Muscle of leg (tissue), 11 donors: ENCODE measurements around the gene TMEM259. TPM values are rescaled to one million over a fixed set of nuclear protein-coding genes. Genes with fewer than 3 reads are reported as not detected.

Source experiments
- DNase-seq: peaks from one replicate; pipeline ENCODE4 v3.0.0; 2013
- H3K27ac ChIP-seq: one replicate; pipeline ENCODE4 v1.5.1; 2013; ENCODE audit warnings: mild to moderate bottlenecking, low read length, control low read depth
- H3K27me3 ChIP-seq: one replicate; pipeline ENCODE4 v1.6.1; 2013; ENCODE audit warnings: low read length; ENCODE audit not compliant: control insufficient read depth, insufficient read depth
- H3K36me3 ChIP-seq: one replicate; pipeline ENCODE4 v1.6.1; 2013; ENCODE audit warnings: low read length; ENCODE audit not compliant: control insufficient read depth, insufficient read depth
- H3K4me1 ChIP-seq: one replicate; pipeline ENCODE4 v1.6.1; 2013; ENCODE audit warnings: low read length; ENCODE audit not compliant: control insufficient read depth, insufficient read depth
- H3K4me3 ChIP-seq: one replicate; pipeline ENCODE4 v1.5.1; 2013; ENCODE audit warnings: low read length, control low read depth
- H3K9me3 ChIP-seq: replicated peaks from 2 replicates; pipeline ENCODE4 v1.6.1; 2013; ENCODE audit warnings: low read depth, low read length; ENCODE audit not compliant: control insufficient read depth
- WGBS: methylation state at CpG from one replicate; pipeline ENCODE4 v1.1.5; 2013; ENCODE audit warnings: missing lambda C conversion rate; ENCODE audit not compliant: insufficient coverage; 5-methylcytosine and 5-hydroxymethylcytosine counted together
- polyA plus RNA-seq, 8 donors: library from polyadenylated mRNA; unstranded; fragments of 120-200 nt; gene quantifications; one replicate each; pipeline versions ENCODE4 v1.2.1 to v1.2.3, GENCODE V29; 2013; ENCODE audit warnings: inconsistent platforms in 1 of 8, low replicate concordance in 1 of 8; ENCODE audit not compliant: insufficient read length in 8 of 8, insufficient read depth in 1 of 8
- total RNA-seq: library from RNA; stranded (reverse); fragments of 120-200 nt; gene quantifications from one replicate; pipeline ENCODE4 v1.2.4, GENCODE V29; 2013

Gene TMEM259
- total and polyA plus RNA-seq, 9 donors: 60.5 to 115 (median 83.1) TPM

GRCh38 chr19:961866-962620 lies 58.9 kb downstream of the TMEM259 start:
- Histone ChIP-seq H3K27ac (no peak overlapping the region), H3K9me3 (peaks cover 4% of the 10 kb centered on the region), H3K36me3 (peaks cover 23% of the 10 kb centered on the region), H3K27me3 (peaks cover 5% of the 10 kb centered on the region), H3K4me3 (no peak overlapping the region), H3K4me1 (peaks cover 7% of the 10 kb centered on the region)
- no peak for DNase-seq
- WGBS: 92% methylated on average over 8 of the region's 14 CpGs

DNA sequence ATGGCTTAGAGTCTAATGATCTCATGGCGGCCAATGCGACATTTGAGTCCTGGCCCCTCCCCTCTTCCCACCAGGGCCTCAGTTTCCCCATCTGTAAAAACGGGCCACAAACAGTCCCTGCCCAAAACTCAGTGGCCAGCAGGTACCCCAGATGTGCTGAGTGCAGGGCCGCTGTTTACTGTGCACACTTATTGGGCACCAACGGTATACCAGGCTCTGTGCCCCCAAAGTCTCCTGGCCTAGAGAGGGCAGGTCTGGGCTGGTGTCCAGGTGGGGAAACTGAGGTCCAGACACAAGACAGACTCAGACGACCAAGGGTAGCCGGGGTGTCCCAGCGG lies 60.4 kb downstream of the TMEM259 start:
- 64% methylated on average over 8 of the region's 8 CpGs for WGBS
- H3K27me3 ChIP-seq: peaks cover 19% of the 10 kb centered on the region
- H3K4me3 ChIP-seq: no peak overlapping the region
- DNase-seq: no peak
- H3K4me1 ChIP-seq: peaks cover 18% of the 10 kb centered on the region
- H3K27ac ChIP-seq: no peak overlapping the region
- H3K36me3 ChIP-seq: peaks cover 18% of the 10 kb centered on the region
- H3K9me3 ChIP-seq: no peaks in the 10 kb centered on the region

DNA sequence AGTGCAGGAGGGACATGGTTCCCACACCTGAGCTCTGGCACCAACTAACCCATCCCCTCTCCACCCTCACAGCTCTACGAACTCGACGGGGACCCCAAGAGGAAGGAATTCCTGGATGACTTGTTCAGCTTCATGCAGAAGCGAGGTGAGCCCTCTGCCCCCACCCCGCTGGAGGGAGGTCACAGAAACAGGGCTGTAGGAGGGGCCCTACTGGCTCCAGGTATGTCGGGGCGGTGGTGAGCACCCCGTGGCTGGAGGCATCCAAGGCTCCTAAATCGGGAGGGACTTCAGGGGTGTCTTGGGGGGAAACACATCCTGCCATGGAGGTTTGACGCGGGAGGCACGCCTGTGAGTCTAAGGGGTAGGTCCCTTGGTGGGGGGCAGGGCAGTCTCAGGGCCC lies 60.9 kb downstream of the TMEM259 start:
- no peak overlapping the region for H3K27ac ChIP-seq
- H3K27me3 ChIP-seq: peaks cover 25% of the 10 kb centered on the region
- WGBS: 82% methylated on average over 7 of the region's 12 CpGs
- no peaks in the 10 kb centered on the region for H3K9me3 ChIP-seq
- peaks cover 18% of the 10 kb centered on the region for H3K4me1 ChIP-seq
- H3K36me3 ChIP-seq: peaks cover 14% of the 10 kb centered on the region
- no peak for DNase-seq
- H3K4me3 ChIP-seq: no peak overlapping the region

Other genes starting within 250 kb of the TMEM259 start
- 50.6 TPM for gene PTBP1, start 223.7 kb downstream of the TMEM259 start, total RNA-seq
- gene PTBP1, start 223.7 kb downstream of the TMEM259 start, polyA plus RNA-seq: 100 to 1,000 TPM; 101 to 207 (median 152) TPM
- gene PLPPR3, start 199.2 kb downstream of the TMEM259 start, total RNA-seq: 0.35 TPM
- under 1 TPM; 0.13 to 0.90 (median 0.54) TPM for gene PLPPR3, start 199.2 kb downstream of the TMEM259 start, polyA plus RNA-seq
- 0.18 TPM for gene AZU1, start 193.3 kb downstream of the TMEM259 start, total RNA-seq
- 1 to 10 TPM; 1.2 to 6.5 (median 2.3) TPM for gene AZU1, start 193.3 kb downstream of the TMEM259 start, polyA plus RNA-seq
- gene PRTN3, start 180.1 kb downstream of the TMEM259 start, total RNA-seq: 0.44 TPM
- 10 to 100 TPM in 1 of 8 donors, 1 to 10 TPM in 7; 1.5 to 11.6 (median 3.9) TPM for gene PRTN3, start 180.1 kb downstream of the TMEM259 start, polyA plus RNA-seq
- gene ELANE, start 168.8 kb downstream of the TMEM259 start, total RNA-seq: 0.22 TPM
- 1 to 10 TPM in 2 of 8 donors, under 1 TPM in 6; 0.36 to 4.4 (median 0.67) TPM for gene ELANE, start 168.8 kb downstream of the TMEM259 start, polyA plus RNA-seq
- 8.7 TPM for gene CFD, start 161.5 kb downstream of the TMEM259 start, total RNA-seq
- 1 to 10 TPM; 1.1 to 3.2 (median 1.9) TPM for gene CFD, start 161.5 kb downstream of the TMEM259 start, polyA plus RNA-seq
- 11.6 TPM for gene MED16, start 127.9 kb downstream of the TMEM259 start, total RNA-seq
- 10 to 100 TPM; 31.9 to 48.1 (median 38.4) TPM for gene MED16, start 127.9 kb downstream of the TMEM259 start, polyA plus RNA-seq
- gene RNU6-9, start 127.6 kb downstream of the TMEM259 start, total RNA-seq: not detected
- gene RNU6-9, start 127.6 kb downstream of the TMEM259 start, polyA plus RNA-seq: not detected
- 13.1 TPM for gene R3HDM4, start 107.9 kb downstream of the TMEM259 start, total RNA-seq
- gene R3HDM4, start 107.9 kb downstream of the TMEM259 start, polyA plus RNA-seq: 10 to 100 TPM; 30.4 to 38.6 (median 34.7) TPM
- gene KISS1R, start 103.8 kb downstream of the TMEM259 start, total RNA-seq: not detected
- not detected for gene KISS1R, start 103.8 kb downstream of the TMEM259 start, polyA plus RNA-seq
- gene ARID3A, start 95.1 kb downstream of the TMEM259 start, total RNA-seq: 9.7 TPM
- 10 to 100 TPM in 7 of 8 donors, 1 to 10 TPM in 1; 9.4 to 19.1 (median 16.7) TPM for gene ARID3A, start 95.1 kb downstream of the TMEM259 start, polyA plus RNA-seq
- gene WDR18, start 36.8 kb downstream of the TMEM259 start, total RNA-seq: 24.6 TPM
- 10 to 100 TPM; 25.9 to 46.9 (median 32.8) TPM for gene WDR18, start 36.8 kb downstream of the TMEM259 start, polyA plus RNA-seq
- gene GRIN3B, start 20.7 kb downstream of the TMEM259 start, total RNA-seq: not detected
- under 1 TPM; 0.11 to 0.58 (median 0.30) TPM for gene GRIN3B, start 20.7 kb downstream of the TMEM259 start, polyA plus RNA-seq
- gene RNU6-2, start 399 bp upstream of the TMEM259 start, total RNA-seq: not detected
- gene RNU6-2, start 399 bp upstream of the TMEM259 start, polyA plus RNA-seq: not detected
- gene CNN2, start 5.5 kb upstream of the TMEM259 start, total RNA-seq: 31.3 TPM
- gene CNN2, start 5.5 kb upstream of the TMEM259 start, polyA plus RNA-seq: 10 to 100 TPM; 51.3 to 64.9 (median 54.3) TPM
- gene ABCA7, start 19.0 kb upstream of the TMEM259 start, total RNA-seq: 8.9 TPM
- gene ABCA7, start 19.0 kb upstream of the TMEM259 start, polyA plus RNA-seq: 10 to 100 TPM in 7 of 8 donors, 1 to 10 TPM in 1; 7.9 to 23.0 (median 15.6) TPM
- 5.0 TPM for gene ARHGAP45, start 46.0 kb upstream of the TMEM259 start, total RNA-seq
- gene ARHGAP45, start 46.0 kb upstream of the TMEM259 start, polyA plus RNA-seq: 10 to 100 TPM in 7 of 8 donors, 1 to 10 TPM in 1; 8.6 to 13.1 (median 11.2) TPM
- 69.6 TPM for gene POLR2E, start 74.3 kb upstream of the TMEM259 start, total RNA-seq
- 100 to 1,000 TPM; 117 to 149 (median 133) TPM for gene POLR2E, start 74.3 kb upstream of the TMEM259 start, polyA plus RNA-seq
- 145 TPM for gene GPX4, start 82.9 kb upstream of the TMEM259 start, total RNA-seq
- 100 to 1,000 TPM; 156 to 203 (median 163) TPM for gene GPX4, start 82.9 kb upstream of the TMEM259 start, polyA plus RNA-seq
- gene SBNO2, start 153.1 kb upstream of the TMEM259 start, total RNA-seq: 7.4 TPM
- gene SBNO2, start 153.1 kb upstream of the TMEM259 start, polyA plus RNA-seq: 10 to 100 TPM in 6 of 8 donors, 1 to 10 TPM in 2; 8.8 to 16.7 (median 12.4) TPM
- gene STK11, start 184.7 kb upstream of the TMEM259 start, total RNA-seq: 46.9 TPM
- 10 to 100 TPM; 45.3 to 59.1 (median 56.8) TPM for gene STK11, start 184.7 kb upstream of the TMEM259 start, polyA plus RNA-seq
- 0.84 TPM for gene CBARP, start 216.9 kb upstream of the TMEM259 start, total RNA-seq
- gene CBARP, start 216.9 kb upstream of the TMEM259 start, polyA plus RNA-seq: 1 to 10 TPM; 1.1 to 2.9 (median 1.9) TPM
- gene ATP5F1D, start 220.6 kb upstream of the TMEM259 start, total RNA-seq: 99.2 TPM
- gene ATP5F1D, start 220.6 kb upstream of the TMEM259 start, polyA plus RNA-seq: 100 to 1,000 TPM; 134 to 211 (median 166) TPM
- 9.2 TPM for gene MIDN, start 227.5 kb upstream of the TMEM259 start, total RNA-seq
- 10 to 100 TPM; 27.8 to 54.7 (median 41.0) TPM for gene MIDN, start 227.5 kb upstream of the TMEM259 start, polyA plus RNA-seq
- gene CIRBP, start 248.2 kb upstream of the TMEM259 start, total RNA-seq: 402 TPM
- gene CIRBP, start 248.2 kb upstream of the TMEM259 start, polyA plus RNA-seq: 100 to 1,000 TPM; 505 to 613 (median 556) TPM